Heart left ventricle (tissue), 16 donors: ENCODE data around the gene CREB3. TPM values are rescaled to one million over a fixed set of nuclear protein-coding genes. Genes with fewer than 3 reads are reported as not detected.

Source experiments
- ATAC-seq, 4 donors: fragments of 200-7000 bp; cut with Tn5 transposase; one replicate each; pipeline ENCODE4 v1.9.1; 2020 to 2022; ENCODE audit warnings: moderate library complexity in 4 of 4, mild to moderate bottlenecking in 3 of 4, moderate number of reproducible peaks in 1 of 4
- DNase-seq, 5 donors: peaks; one replicate each; pipeline ENCODE4 v3.0.0-alpha.2; 2020
- H3K27ac ChIP-seq, 12 donors: fragments of 200-600 bp; sonication (generic) in 4 of 12; one replicate each; pipeline versions ENCODE4 v1.5.0 to v1.8.0; 2016 to 2022; ENCODE audit warnings: mild to moderate bottlenecking in 2 of 12
- H3K27me3 ChIP-seq, 9 donors: fragments of 200-600 bp; sonication (generic) in 2 of 9; one replicate each; pipeline versions ENCODE4 v1.5.1 to v1.8.0; 2016 to 2022; ENCODE audit warnings: mild to moderate bottlenecking in 3 of 9
- H3K36me3 ChIP-seq, 9 donors: fragments of 200-600 bp; sonication (generic) in 2 of 9; one replicate each; pipeline versions ENCODE4 v1.5.0 to v1.8.0; 2018 to 2022; ENCODE audit warnings: mild to moderate bottlenecking in 2 of 9
- H3K4me1 ChIP-seq, 12 donors: fragments of 200-600 bp; sonication (generic) in 4 of 12; one replicate each; pipeline versions ENCODE4 v1.5.0 to v1.8.0; 2016 to 2022; ENCODE audit warnings: mild to moderate bottlenecking in 3 of 12
- H3K4me3 ChIP-seq, 12 donors: fragments of 200-600 bp; sonication (generic) in 4 of 12; one replicate each; pipeline versions ENCODE4 v1.5.0 to v1.8.0; 2017 to 2022; ENCODE audit warnings: mild to moderate bottlenecking in 9 of 12, moderate library complexity in 4 of 12
- H3K9me3 ChIP-seq, 12 donors: fragments of 200-600 bp; sonication (generic) in 4 of 12; one replicate each; pipeline versions ENCODE4 v1.5.0 to v1.8.0; 2016 to 2022; ENCODE audit warnings: mild to moderate bottlenecking in 1 of 12
- POLR2A ChIP-seq, 2 donors: fragments of 450-650 bp; IDR thresholded peaks; one replicate each; pipeline ENCODE4 v1.6.1; 2017; ENCODE audit warnings: antibody characterized with exemption in 2 of 2, mild to moderate bottlenecking in 2 of 2, moderate library complexity in 2 of 2
- whole genome bisulfite sequencing, 4 donors: extraction: QIAGEN DNeasy Blood & Tissue Kit in 2 of 4; methylation state at CpG; one replicate each; pipeline versions ENCODE4 v1.1.5 to v1.1.7; 2013 to 2018; 5-methylcytosine and 5-hydroxymethylcytosine counted together
- intact Hi-C, 10 donors: fragments of 100-400 bp; cut with DNase I; formaldehyde crosslinking; loops; one replicate each; pipeline versions ENCODE4 v1.11.1 to v1.14.2; 2022
- polyA plus RNA-seq, 2 donors: library from polyadenylated mRNA; stranded (reverse); fragments of 200-250 nt; gene quantifications; one replicate each; pipeline ENCODE4 v1.2.3, GENCODE V29; 2013
- total RNA-seq, 9 donors: library from RNA; depleted of rRNA in 2 of 9; stranded (reverse); fragments of >200 nt in 2 of 9; fragmentation: NEBNext Ultra II Directional in 3 of 9; extraction: Animal tissue kit (Norgen Biotek cat#: 25700) in 3 of 9; gene quantifications; one replicate each; pipeline versions ENCODE4 v1.1.0 to v1.2.4, GENCODE V29; 2016 to 2023
- TF ChIP-seq, protein P1 (sequence below), 12 donors: fragments of 200-600 bp; sonication (generic) in 4 of 12; IDR thresholded peaks; one replicate each; pipeline versions ENCODE4 v1.5.0 to v1.8.0; 2018 to 2022; ENCODE audit warnings: antibody characterized with exemption in 12 of 12, mild to moderate bottlenecking in 5 of 12
- donor health status: ischemic (EF 13 %, LVEDD 7.1; RV severe dilation, severe dysfunction).
- donor health status: healthy with polysubstance abuse.
- donor health status: DM: no; HTN: yes; CAD: no.
- donor health status: DM: no; HTN: no; CAD: no.
- donor health status: ischemic (EF 25% LVEDD 6.9; RV normal size, moderate dysfunction).
- donor health status: ischemic (EF 25% LVEDD 5.7; RV mildly dilated, moderate dysfunction).
- donor health status: healthy.
- donor health status: DM: yes; HTN: yes; CAD: no.
- donor health status: ischemic (EF 35%, LVEDD 5.7; RV mildly dilated, moderate dysfunction).
- donor health status: nonischemic (EF 11% LVEDD 7.7; RV severe dilation, severe dysfunction).
- donor health status: DM: yes; HTN: yes; CAD: no.
- donor health status: PGD.
- donor health status: ischemic (EF 29% LVEDD 5.4; RV normal size, mild dysfunction).
- donor health status: nonischemic (EF 23%, LVEDD 6.1; RV moderate dilation, normal function).

Gene CREB3
- total and polyA plus RNA-seq, 11 donors = 16.1 to 49.4 (median 26.7) TPM

DNA sequence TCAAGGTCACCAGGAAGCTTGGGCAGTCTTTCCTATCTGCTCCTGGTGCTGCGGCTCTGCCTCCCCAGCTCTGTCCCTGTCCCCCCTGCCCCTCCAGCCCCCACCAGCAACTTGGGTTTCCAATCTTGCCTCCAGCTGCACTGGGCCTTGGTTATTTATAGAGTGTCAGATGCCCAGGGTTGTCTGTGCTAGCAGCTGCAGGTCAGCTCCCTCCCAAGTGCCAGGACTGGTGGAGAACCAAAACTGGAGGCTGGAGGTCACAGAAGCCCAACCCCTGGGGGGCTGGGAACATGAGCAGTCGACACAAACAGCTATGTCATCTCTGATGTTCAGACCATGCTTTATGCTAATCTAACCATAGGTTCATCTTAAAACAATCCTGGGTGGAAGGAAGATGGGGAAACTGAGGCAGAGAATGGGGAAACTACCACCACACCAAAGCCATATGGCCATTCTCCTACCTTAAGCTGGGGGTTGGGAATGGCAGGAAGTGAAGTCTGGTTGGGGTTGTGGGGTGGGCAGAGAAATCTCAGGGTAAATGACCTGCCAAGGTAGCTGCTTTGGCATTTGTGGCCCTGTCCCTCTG, 44.4 kb upstream of the CREB3 start:
- peaks cover 0 to 35% (median 27%) of the 10 kb centered on the region in 9 donors for H3K36me3 ChIP-seq
- TF ChIP-seq, protein P1, sequence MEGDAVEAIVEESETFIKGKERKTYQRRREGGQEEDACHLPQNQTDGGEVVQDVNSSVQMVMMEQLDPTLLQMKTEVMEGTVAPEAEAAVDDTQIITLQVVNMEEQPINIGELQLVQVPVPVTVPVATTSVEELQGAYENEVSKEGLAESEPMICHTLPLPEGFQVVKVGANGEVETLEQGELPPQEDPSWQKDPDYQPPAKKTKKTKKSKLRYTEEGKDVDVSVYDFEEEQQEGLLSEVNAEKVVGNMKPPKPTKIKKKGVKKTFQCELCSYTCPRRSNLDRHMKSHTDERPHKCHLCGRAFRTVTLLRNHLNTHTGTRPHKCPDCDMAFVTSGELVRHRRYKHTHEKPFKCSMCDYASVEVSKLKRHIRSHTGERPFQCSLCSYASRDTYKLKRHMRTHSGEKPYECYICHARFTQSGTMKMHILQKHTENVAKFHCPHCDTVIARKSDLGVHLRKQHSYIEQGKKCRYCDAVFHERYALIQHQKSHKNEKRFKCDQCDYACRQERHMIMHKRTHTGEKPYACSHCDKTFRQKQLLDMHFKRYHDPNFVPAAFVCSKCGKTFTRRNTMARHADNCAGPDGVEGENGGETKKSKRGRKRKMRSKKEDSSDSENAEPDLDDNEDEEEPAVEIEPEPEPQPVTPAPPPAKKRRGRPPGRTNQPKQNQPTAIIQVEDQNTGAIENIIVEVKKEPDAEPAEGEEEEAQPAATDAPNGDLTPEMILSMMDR (IDR thresholded peaks at IDR 0.05) = no peak
- no peak for TF ChIP-seq POLR2A (IDR thresholded peaks at IDR 0.05)
- WGBS, 4 donors = 47 to 56% (median 53%) methylated on average over 2 of the region's 2 CpGs
- peaks cover 2 to 54% (median 28%) of the 10 kb centered on the region in 12 donors for H3K4me1 ChIP-seq
- H3K4me3 ChIP-seq = peak overlapping the region; percentile 61 to 93 (median 74)
- intact Hi-C loops = loop anchor here in 5 of 10 donors (2.0 to 5.0 kb wide), 5 partner anchors 21 to 41 kb away; partner anchors contain the start of genes CCDC107 (in 1 of the 5) and RMRP (in 1 of the 5)
- DNase-seq (peak in 3 of 5 donors; percentile 51 to 76 (median 54)), ATAC-seq (peak in 2 of 4 donors; percentile 3 to 12)
- no peaks in the 10 kb centered on the region for H3K27me3 ChIP-seq
- H3K27ac ChIP-seq = peak overlapping the region; percentile 88 to 98 (median 97)
- H3K9me3 ChIP-seq = no peaks in the 10 kb centered on the region

DNA sequence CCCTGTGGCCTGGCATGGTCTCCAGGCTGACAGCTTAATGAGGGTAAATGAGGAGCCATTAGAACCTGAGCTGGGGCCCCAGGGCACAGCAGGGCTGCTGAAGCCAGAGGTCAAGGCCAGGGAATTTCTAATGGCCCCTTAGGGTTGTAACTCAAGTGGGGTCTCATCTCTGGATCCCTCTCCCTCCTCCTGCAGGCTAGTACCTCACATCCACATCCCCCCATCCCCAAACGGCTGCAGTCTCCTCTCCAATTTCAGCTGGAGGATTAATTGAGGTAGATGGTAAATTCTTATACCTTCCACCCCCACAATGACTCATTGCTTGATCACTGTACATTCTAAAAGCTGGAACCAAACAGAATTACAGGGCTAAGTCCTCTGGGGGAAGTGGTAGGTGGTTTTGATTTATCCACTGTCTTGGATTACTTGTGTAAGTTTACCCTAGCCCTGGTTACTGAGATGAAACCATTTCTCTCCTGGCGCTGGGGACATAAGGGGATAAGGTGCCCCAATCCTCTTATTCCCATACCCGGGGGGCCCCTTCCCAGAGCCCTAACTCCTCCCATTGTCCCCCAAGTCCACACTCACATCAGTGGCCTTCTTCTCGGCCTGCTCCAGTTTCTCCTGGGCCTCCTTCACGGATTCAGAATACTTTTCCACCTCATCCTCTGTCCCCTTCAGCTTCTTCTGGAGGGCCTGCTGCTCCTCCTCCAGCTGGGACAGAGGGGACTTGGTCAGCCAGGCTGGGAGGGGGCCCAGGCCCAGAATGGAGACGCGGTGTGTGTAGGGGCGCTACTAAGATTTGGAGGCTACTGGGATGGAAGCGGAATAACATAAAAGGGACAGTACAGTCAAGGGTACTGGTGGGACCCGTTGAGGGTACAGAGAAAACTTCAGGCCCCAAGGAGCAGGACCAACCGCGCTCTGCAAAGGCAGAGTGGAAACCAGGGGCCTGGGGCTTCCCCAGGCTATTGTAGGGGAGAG, 43.6 kb upstream of the CREB3 start:
- no peak for DNase-seq

DNA sequence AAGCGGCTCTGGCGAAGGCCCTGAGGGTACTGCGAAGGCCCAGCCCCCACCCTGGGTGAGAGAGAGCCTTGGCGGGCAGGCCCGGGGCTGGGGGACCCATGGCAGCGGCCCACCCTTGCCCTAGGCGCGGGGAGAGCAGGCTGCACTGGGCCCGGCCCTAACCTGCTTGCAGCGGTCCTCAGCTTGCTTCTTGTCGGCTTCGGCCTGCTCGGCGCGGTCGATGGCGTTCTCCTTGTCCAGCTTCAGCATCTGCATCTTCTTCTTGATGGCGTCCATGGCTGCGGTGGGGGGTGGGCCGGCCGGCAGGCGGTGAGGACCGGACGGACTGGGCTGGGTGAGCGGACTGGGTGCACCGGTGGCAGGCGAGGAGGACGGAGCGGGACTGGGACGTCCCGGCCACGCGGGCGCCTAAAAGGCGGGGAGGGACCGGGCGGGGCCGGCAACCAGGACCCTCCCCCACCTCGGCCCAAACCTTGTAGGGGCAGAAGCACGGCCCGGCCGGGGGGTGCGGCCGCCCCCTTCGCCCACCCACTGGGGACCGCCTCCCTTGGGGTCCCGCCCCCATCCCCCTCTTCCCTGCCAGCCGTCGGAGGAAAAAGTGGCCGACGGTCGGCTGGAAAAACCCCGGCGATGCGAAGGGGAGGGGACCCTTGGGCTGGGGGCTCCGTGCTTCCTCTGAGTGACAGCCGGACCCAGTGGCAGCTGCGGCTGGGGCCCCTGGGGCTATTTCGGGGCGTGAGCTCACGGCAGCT, 42.7 kb upstream of the CREB3 start, which contains the start of gene TPM2:
Gene TPM2, minus strand, starts transcription at position 384 of the 752 bp plus-strand sequence. Its CDS starts 108 bp downstream, at position 276.
- H3K27ac ChIP-seq = peak within 1 kb of the TSS; percentile 88 to 98 (median 97)
- no peaks in the 10 kb centered on the region for H3K9me3 ChIP-seq
- H3K36me3 ChIP-seq = peaks cover 0 to 18% (median 11%) of the 10 kb centered on the region in 9 donors
- TF ChIP-seq, protein P1 (IDR thresholded peaks at IDR 0.05) = no peak
- TF ChIP-seq POLR2A (IDR thresholded peaks at IDR 0.05) = peak; percentile 42 to 72
- no peaks in the 10 kb centered on the region for H3K27me3 ChIP-seq
- WGBS, 4 donors = 10 to 48% (median 13%) methylated on average over 19 to 61 of the region's 61 CpGs
- peak within 1 kb of the TSS; percentile 61 to 93 (median 74) for H3K4me3 ChIP-seq
- DNase-seq (peak; percentile 87 to 91 (median 88)), ATAC-seq (peak; percentile 68 to 80 (median 74))
- peaks cover 2 to 54% (median 28%) of the 10 kb centered on the region in 12 donors for H3K4me1 ChIP-seq
- intact Hi-C loops = loop anchor here in 8 of 10 donors (1.0 to 10.0 kb wide), 7 partner anchors 31 to 85 kb away; partner anchors contain the start of genes CCDC107 (in 6 of the 8), RMRP (in 6 of the 8) and TESK1 (in 1 of the 8)

More for the DNA sequence above, 43.6 kb upstream of the CREB3 start:
- Histone ChIP-seq H3K36me3 (peaks cover 0 to 27% (median 19%) of the 10 kb centered on the region in 9 donors), H3K4me3 (peak overlapping the region; percentile 61 to 93 (median 74)), H3K27ac (peak overlapping the region; percentile 88 to 98 (median 97)), H3K27me3 (no peaks in the 10 kb centered on the region), H3K9me3 (no peaks in the 10 kb centered on the region), H3K4me1 (peaks cover 2 to 54% (median 28%) of the 10 kb centered on the region in 12 donors)
- no peak for ATAC-seq
- intact Hi-C loops = loop anchor here in 4 of 10 donors (2.0 to 5.0 kb wide), 3 partner anchors 30 to 42 kb away; partner anchors contain the start of genes CCDC107 (in 1 of the 4) and RMRP (in 1 of the 4)
- WGBS, 4 donors = 37 to 44% (median 41%) methylated on average over 12 of the region's 12 CpGs
- TF ChIP-seq POLR2A (IDR thresholded peaks at IDR 0.05) = no peak

DNA sequence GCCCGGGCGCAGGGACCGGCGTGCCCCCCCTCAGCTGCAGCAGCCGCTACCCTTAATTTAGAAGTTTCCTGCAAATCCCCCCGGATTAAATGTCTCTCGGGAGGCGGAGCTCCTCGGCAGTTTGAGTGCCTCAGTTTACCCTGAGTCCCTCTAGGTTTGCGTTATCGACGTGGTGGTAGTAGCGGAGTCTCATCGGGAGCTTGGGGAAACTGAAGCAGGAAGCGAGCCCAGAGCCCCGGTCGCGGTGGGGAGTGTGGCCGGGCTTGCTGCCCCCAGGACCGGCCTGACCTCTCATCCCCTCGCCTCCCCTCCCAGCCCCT, 42.2 kb upstream of the CREB3 start:
- ATAC-seq = no peak
- 0% methylated on average over 9 to 21 of the region's 21 CpGs for WGBS, 4 donors
- Histone ChIP-seq H3K27me3 (no peaks in the 10 kb centered on the region), H3K9me3 (no peaks in the 10 kb centered on the region), H3K36me3 (peaks cover 0 to 13% (median 5%) of the 10 kb centered on the region in 9 donors), H3K4me1 (peaks cover 2 to 48% (median 28%) of the 10 kb centered on the region in 12 donors), H3K4me3 (peak overlapping the region; percentile 61 to 93 (median 74)), H3K27ac (peak overlapping the region; percentile 88 to 98 (median 97))
- no peak for DNase-seq
- TF ChIP-seq, protein P1 (IDR thresholded peaks at IDR 0.05) = no peak
- no peak for TF ChIP-seq POLR2A (IDR thresholded peaks at IDR 0.05)
- intact Hi-C loops = loop anchor here in 6 of 10 donors (1.0 to 10.0 kb wide), 6 partner anchors 31 to 85 kb away; partner anchors contain the start of genes CCDC107 (in 5 of the 6), RMRP (in 5 of the 6) and TESK1 (in 1 of the 6)
